GM21367 (cell line): ENCODE results near the gene BCKDHB.
A peak's percentile ranks its signal among the peaks of the same experiment; 100 is the strongest.
"Not testable (repeated sequence)": the region's sequence is repeated elsewhere in the genome, so short reads cannot be mapped to it uniquely, and the experiment has no call there.

ENCODE experiments used
- ATAC-seq: cut with Tn5 transposase; IDR thresholded peaks from one replicate; pipeline ENCODE4 v1.9.1; 2021; ENCODE audit not compliant: unreplicated experiment

The BCKDHB gene

DNA sequence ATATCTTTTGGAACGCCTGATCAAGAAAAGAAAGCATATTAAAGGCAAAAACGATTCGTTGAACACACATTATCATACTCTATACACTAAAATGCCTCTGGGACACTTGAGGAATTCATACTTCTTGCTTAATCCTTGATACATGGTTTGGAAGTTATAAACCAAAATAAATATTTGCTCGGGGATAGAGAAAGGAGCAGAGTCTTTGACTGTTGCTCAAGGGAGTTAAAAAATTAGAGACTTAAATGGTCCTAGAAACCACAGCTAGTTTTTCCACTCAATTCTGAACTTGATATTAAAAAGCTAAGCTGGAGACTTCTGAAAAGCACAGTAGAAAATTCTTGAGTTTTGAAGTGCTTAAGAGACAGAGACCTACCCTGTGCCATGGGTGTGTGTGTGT lies 98.9 kb downstream of the BCKDHB start:
- no peak for ATAC-seq

GRCh38 chr6:80206758-80207157 lies 100.3 kb downstream of the BCKDHB start:
- ATAC-seq = no peak

- no peak for ATAC-seq
These were observed 103.0 kb downstream of the BCKDHB start for GRCh38 chr6:80209430-80209829.

DNA sequence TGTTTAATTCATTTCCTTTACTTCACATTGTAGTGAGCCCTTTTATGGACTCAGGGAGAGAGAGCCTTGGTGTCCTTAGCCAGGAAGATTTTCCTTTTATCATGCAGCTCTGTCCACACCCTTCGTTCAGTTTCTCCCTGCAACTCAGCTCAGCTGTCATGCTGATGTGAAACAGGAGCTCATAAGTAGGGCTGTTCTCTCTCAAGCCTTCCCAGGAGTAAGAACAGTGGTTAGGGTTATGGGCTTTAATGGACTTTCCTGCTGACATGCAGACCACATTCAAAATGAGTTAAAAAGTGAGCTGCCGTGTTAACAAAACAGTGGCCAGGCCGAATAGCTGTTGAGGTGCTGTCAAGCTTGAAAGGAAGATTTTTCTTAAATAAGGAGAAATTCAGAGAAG lies 104.1 kb downstream of the BCKDHB start:
- ATAC-seq = no peak

DNA sequence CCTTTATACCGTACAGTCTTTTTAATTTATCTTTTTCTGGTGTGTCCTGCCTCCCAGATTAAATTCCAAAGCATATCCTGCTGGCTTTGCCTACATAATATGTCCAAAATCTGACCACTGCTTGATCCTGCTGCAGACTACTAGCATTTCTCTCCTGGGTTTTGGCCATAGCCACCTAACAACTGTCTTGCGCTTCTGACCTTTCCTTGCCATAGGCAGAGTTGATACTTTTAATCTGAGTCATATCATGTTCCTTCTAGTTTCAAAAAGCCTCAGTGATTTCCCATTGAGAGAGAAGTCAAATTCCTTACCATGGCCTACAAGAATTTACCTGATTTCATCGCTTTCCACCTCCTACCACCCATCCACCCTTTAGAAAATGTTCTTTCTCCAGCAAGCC lies 104.8 kb downstream of the BCKDHB start:
- ATAC-seq = no peak

GRCh38 chr6:80211890-80212289 lies 105.4 kb downstream of the BCKDHB start:
- ATAC-seq = not testable (repeated sequence)

GRCh38 chr6:80214436-80215022 lies 108.1 kb downstream of the BCKDHB start:
- peak; percentile 93 for ATAC-seq

DNA sequence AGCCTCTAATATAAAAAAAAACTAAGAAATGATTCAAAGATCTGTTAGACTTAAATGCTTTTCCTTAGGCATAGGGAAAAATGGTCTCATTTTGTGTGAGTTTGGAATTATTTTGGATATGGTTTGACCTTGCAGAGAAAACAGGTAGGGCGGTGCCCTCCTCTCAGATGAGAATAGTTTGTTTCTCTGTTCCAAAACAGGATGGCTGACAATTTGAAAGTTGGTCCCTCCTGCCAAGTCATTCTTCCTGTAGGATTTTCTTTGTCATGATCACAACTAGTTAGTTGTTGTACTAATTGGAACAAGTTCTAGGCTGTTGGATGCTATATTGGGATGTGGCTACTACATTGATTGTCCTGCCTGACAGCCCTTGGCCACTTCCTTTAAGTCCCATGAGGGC lies 108.6 kb downstream of the BCKDHB start:
- no peak for ATAC-seq

DNA sequence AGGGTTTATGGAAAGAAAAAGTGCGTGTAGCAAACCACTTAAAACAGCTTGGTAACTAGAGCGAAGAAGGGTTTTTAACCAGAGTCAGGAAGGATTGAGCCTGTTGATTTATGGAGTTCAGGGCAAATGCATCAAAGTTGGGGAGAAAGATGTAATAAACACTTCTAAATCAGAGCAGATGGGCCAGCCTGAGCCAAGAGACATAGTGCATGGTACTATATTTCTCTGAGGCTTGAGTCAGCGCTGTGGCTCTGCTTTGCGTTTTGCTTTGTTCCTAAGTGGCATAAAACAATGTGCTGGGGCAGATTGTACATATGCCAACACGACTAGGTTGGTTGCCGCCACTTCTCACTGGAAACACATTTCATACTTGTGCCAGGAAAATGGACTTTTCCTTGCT lies 111.3 kb downstream of the BCKDHB start:
- ATAC-seq = no peak

GRCh38 chr6:80223743-80224212 lies 117.3 kb downstream of the BCKDHB start:
- no peak for ATAC-seq

DNA sequence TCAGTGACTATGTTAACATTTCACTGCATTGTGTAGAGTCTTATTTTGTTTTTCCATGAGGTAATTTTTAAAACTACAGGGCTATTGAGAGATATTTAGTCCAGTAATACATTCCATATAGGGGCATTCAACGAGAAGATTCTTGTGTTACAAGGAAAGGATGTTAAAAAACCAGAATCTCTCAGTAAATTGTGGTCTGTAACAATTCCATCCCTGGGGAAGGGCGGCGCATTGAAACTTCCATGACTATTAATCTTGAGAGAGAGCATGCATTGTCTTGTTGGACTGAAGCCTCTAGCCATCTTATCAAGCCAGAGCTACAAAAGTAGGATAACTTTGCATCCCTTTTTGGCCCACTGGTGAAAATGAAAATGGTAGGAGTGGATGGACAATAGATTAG lies 119.7 kb downstream of the BCKDHB start:
- ATAC-seq = no peak

GRCh38 chr6:80226699-80227098 lies 120.2 kb downstream of the BCKDHB start:
- ATAC-seq = no peak

DNA sequence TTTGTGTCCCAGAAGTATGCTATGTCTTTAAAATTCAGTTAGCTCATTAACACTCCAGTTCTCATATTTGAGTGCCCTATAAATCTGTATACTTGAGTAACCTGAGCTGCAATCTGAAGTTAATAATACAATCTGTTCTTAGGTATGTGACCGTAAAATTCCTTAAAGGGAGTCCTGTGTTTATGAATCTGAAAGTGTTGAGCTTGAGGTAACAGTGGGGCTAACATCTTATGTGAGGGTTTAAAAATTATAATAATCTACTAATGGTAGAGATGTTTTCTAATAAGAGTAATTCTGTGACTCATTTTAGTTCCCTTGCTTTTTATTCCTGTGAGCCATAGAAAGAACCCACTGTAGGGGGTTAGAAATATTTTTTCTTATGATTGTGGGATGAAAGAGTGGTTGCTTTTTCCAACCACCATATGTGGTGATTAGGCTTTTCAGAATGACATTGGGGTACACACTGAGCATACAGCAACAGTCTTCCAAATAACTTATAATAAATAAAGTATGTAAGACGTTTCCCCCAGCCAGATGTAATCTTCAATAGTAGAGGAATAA lies 121.2 kb downstream of the BCKDHB start:
- no peak for ATAC-seq

DNA sequence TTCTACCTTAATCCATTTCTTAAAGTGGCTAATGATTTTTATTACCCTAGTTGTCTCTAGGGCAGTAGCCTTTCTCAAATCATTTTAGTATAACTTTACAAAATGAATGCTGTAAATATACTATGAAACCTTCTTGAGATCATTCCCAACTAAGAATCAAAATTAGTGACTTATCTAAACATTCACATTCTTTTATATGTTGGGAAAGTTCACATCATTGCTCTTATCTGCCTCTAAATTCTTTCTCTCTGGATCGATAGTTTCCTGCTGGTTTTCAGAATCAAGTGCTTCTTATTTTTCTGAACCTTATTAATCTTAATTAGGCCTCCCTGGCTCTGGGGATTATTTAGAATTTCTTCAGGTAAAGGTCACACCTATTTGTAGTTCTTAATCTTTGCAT lies 126.8 kb downstream of the BCKDHB start:
- no peak for ATAC-seq

DNA sequence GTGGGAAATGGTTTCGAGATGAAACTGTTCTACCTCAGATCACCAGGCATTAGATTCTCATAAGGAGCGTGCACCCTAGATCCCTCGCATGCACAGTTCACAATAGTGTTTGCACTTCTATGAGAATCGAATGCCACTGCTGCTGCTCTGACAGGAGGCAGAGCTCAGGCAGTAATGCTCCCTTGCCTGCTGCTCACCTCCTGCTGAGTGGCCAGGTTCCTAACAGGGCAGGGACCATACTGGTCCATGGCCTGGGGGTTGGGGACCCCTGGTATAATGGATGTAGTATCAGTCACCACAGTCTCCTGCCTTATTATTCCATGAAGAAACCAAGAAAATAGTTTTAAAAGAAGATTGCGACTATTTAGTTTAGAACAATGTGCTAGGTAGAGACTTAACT lies 127.5 kb downstream of the BCKDHB start:
- ATAC-seq = no peak

DNA sequence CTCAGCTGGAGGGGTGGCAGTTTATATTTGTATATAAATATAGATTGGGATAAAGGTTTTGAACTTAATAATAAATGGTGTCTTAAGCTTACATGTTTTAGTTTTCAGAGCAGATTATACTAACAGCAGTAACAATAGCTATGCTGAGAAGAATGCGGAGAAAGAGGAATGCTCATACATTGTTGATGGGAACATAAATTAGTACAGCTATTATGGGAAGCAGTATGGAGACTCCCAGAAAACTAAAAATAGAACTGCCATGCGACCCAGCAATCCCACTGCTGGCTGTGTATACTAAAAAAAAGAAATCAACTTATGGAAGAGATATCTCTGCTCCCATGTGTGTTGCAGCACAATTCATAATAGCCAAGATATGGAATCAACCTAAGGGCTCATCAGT lies 127.9 kb downstream of the BCKDHB start:
- ATAC-seq = no peak

- ATAC-seq = no peak
These were observed 128.4 kb downstream of the BCKDHB start for GRCh38 chr6:80234908-80235307.

DNA sequence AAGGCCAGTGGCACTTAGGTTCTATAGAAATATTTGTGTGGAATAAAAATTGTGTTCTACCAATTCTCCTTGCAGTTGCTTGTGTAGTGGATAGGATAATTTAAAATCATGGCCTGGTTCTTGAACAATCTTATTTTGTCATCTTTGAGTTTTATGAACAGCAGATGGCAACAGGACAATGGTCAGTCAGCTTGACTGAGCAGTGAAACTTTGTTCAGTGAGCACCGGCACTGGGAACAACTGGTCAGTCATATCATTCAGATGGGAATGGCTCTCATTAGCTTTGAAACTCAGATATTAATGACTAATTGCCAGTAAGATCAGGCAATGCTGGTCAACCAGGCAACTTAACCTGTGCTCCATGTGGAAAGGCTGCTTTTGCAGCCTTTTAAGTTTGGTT lies 129.2 kb downstream of the BCKDHB start:
- no peak for ATAC-seq

DNA sequence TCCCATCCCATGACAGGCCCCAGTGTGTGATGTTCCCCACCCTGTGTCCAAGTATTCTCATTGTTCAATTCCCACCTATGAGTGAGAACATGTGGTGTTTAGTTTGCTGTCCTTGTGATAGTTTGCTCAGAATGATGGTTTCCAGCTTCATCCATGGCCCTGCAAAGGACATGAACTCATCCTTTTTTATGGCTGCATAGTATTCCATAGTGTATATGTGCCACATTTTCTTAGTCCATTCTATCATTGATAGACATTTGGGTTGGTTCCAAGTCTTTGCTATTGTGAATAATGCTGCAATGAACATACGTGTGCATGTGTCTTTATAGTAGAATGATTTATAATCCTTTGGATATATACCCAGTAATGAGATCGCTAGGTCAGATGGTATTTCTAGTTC lies 132.3 kb downstream of the BCKDHB start:
- not testable (repeated sequence) for ATAC-seq

DNA sequence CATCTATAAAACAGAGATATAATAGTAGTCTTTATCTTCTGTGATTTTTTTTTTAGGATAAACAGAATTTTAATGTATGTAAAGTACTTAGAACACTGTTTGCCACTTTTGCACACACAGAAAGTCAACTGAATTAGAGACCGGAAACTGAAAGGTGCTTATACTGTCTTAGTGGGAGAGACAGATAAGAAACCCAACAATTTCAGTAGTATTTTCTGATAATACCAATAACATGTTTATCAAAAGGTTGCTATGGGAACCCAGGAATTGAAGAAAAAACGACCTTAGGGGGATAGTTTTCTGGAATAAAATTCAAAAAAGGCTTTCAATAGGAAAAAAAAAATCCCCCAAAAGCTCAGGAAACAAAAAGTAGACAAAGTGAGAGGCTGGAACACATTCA lies 138.6 kb downstream of the BCKDHB start:
- ATAC-seq = no peak

DNA sequence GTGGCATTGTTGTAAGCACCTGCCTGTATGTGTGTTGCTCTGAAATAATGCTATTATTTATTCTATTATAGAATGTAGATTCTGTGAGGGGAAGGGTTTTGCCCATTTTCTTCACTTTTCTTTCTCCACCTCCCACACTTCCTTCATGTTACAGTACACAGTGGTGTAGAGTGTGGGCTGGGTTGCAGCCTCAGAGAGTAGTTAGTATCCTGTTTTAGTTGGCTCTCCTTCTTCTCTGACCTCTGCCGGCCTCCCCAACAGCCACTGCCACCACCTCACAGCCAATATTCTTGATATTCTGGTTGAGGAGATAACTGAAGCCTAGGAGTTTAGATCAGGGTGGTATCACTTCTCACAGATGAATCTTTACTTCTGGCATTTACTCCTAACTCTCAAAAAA lies 143.4 kb downstream of the BCKDHB start:
- ATAC-seq = no peak

GRCh38 chr6:80250391-80250997 lies 144.0 kb downstream of the BCKDHB start:
- ATAC-seq = no peak

DNA sequence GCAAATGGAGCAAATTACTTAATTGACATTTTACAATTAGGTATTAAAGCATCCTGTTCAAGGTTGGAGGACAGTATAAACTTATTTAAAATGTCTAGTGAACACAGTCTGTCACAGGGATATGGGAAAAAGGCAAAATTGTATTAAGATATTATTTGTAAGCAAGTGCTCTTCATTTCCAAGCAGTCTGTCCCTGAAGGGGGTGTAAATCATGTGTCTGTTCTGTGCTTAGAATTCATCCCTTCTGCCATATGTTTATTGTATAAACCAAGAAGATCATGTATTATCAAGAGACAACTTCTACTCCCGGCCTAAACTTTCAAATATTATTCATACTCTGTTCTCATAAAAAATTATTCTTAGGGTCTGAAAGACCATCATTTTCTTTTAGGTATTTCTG lies 144.8 kb downstream of the BCKDHB start:
- ATAC-seq = no peak
